ENCODE measurements around the gene BAIAP3.

The BAIAP3 gene

GRCh38 chr16:1357906-1358566, 24.6 kb downstream of the BAIAP3 start:
- no peak for FAIRE-seq
- no peak for DNase-seq (ENCODE audit: extremely low spot score, insufficient read length, low read depth)

GRCh38 chr16:1361685-1362360, 28.4 kb downstream of the BAIAP3 start:
- no peak for FAIRE-seq

GRCh38 chr16:1362807-1363206, 29.4 kb downstream of the BAIAP3 start:
- DNase-seq (ENCODE audit: extremely low spot score, insufficient read length, low read depth) (no peak), FAIRE-seq (no peak)

More at GRCh38 chr16:1361685-1362360, 28.4 kb downstream of the BAIAP3 start:
- no peak for DNase-seq (ENCODE audit: extremely low spot score, insufficient read length, low read depth)

GRCh38 chr16:1363501-1364041, 30.1 kb downstream of the BAIAP3 start:
- FAIRE-seq (peak; percentile 9), DNase-seq (ENCODE audit: extremely low spot score, insufficient read length, low read depth) (peak; percentile 68)

DNA sequence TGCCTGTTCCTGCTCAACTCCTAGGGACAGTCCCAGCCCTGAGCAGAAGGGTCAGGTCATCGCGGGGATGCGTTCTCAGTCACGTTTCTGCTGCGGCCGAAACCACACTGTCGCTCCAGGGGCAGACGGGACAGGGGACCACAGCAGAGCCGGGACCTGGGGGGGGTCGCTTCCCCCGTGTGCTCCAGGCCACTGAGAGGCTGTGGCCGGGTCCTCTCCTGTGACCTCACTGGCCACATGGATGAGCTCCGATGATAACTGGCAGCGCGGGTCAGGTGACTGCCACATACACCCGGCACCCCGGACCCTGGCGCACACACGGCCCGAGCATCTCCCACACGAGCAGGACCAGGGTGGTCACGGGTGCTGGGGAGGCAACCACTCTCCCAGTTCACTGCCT, 31.1 kb downstream of the BAIAP3 start:
- no peak for DNase-seq (ENCODE audit: extremely low spot score, insufficient read length, low read depth)
- FAIRE-seq, result no peak

GRCh38 chr16:1366060-1366711, 32.7 kb downstream of the BAIAP3 start:
- FAIRE-seq (no peak), DNase-seq (ENCODE audit: extremely low spot score, insufficient read length, low read depth) (no peak)

GRCh38 chr16:1366712-1367299, 33.4 kb downstream of the BAIAP3 start:
- DNase-seq (ENCODE audit: extremely low spot score, insufficient read length, low read depth), result no peak
- no peak for FAIRE-seq

GRCh38 chr16:1367486-1368174, 34.2 kb downstream of the BAIAP3 start:
- DNase-seq (ENCODE audit: extremely low spot score, insufficient read length, low read depth), result no peak
- no peak for FAIRE-seq

DNA sequence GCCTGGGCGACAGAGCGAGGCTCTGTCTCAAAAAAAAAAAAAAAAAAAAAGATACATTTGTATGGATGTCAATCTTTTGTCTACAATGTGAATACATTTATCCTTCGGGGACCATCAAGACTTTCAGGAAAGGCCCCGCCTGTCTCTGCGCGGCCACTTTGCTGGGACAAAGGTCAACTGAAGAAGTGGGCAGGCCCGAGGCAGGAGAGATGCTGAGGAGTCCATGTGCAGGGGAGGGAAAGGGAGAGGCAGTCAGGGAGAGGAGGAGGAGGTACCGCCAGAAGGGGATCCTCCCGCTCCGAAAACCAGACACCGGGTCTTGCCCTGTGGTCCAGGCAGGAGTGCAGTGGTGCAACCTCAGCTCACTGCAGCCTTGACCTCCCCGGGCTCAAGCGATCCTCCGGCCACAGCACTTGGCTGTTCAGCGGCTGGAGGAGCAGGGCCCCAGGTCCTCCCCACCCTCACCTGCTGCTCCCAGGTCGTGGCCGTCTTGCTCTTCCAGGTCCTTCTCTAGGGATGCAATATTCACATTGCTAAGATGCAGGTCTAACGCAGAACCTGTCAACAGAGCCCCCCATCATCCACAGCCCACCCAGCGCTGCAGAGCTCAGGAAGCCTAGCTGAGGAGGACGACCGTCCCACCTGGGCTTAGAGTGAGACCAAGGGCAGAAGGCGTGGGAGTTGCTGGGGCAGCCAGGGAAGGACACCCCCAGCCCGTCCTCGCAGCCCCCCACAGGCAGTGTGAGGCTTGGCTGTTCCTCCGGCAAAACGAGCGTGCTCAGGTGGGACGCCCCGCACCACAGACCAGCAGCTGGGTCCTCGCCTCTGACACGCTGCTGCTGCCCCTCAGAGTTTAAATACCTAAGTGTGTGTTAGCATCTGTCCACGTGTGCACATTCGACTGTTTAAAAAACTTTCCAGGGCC, 37.9 kb downstream of the BAIAP3 start:
- FAIRE-seq (no peak), DNase-seq (ENCODE audit: extremely low spot score, insufficient read length, low read depth) (no peak)

DNA sequence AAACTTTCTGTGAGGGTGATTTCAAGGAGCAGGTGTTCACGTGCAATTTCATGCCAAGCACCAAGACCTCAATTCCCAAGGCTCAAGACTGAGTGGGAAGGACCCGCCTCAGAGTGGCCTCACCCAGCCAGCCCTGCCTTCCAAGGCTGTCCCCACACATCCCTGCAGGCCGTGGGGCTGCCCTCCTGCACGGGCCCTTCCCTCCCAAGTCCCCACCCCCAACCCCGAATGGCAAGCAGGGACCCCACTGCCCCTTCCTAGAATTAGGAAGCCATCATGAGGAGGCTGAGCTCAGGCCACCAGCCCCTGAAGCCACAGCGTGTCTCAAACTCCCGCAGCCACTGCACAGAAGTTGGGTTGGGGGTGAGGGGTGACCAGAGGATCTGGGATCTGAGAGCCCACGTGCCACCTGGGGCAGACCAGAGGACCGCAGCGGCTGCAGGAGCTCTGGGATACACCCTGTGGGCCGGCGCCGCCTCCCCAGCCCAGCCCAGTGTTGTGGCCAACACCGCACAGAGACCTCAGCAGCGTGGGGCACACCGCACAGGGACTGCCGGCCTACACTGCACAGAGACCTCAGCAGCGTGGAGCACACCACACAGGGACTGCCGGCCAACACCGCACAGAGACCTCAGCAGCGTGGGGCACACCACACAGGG, 39.0 kb downstream of the BAIAP3 start:
- FAIRE-seq (no peak), DNase-seq (ENCODE audit: extremely low spot score, insufficient read length, low read depth) (no peak)

DNA sequence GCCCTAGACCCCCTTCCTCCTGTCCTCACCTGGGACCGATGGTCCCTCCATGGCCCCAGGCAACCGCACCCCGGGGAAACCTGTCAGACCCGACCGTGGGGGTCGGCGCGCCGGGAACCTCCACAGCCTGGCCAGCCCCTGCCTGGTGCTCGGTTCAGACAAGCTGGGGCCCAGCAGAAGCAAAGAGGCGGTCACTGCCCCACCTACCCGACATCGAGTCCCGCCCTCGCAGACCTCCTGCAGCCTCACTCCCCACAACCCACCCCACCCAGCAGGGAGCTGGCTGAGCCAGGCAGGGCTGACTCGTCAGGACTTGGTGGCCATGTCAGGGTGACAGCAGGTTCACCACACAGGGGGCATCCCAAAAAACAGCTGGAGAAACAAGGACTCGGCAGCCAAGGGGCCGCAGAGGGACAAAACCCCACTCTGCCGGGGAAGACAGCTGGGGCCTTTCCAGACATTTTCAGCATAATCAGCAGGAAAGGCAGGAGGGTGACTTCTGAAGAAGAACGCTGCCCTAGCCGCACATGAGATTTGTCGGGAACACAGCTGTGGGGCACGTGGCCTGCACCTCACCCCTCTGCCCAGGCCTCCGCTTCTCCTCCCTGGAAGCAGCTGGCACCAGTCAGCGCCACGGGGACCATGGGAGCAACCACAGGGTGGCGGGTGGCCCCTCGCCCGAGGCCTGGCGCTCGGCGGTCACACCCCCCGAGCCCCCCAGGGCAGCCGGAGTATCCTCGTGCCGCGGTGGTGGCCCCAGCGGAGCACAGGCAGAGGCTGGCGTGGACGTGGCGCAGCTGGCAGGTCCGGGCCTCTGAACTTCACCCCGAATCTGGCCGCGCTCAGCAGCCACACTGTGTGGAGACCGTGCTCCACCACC, 41.2 kb downstream of the BAIAP3 start:
- DNase-seq (ENCODE audit: extremely low spot score, insufficient read length, low read depth) (no peak), FAIRE-seq (no peak)

- FAIRE-seq (no peak), DNase-seq (ENCODE audit: extremely low spot score, insufficient read length, low read depth) (no peak)
Measured at GRCh38 chr16:1375298-1375640, 41.8 kb downstream of the BAIAP3 start.

- no peak for FAIRE-seq
Measured at GRCh38 chr16:1375741-1376410, 42.4 kb downstream of the BAIAP3 start.

GRCh38 chr16:1377406-1378010, 44.1 kb downstream of the BAIAP3 start:
- no peak for FAIRE-seq
- DNase-seq (ENCODE audit: extremely low spot score, insufficient read length, low read depth), result no peak

More at GRCh38 chr16:1375741-1376410, 42.4 kb downstream of the BAIAP3 start:
- no peak for DNase-seq (ENCODE audit: extremely low spot score, insufficient read length, low read depth)

DNA sequence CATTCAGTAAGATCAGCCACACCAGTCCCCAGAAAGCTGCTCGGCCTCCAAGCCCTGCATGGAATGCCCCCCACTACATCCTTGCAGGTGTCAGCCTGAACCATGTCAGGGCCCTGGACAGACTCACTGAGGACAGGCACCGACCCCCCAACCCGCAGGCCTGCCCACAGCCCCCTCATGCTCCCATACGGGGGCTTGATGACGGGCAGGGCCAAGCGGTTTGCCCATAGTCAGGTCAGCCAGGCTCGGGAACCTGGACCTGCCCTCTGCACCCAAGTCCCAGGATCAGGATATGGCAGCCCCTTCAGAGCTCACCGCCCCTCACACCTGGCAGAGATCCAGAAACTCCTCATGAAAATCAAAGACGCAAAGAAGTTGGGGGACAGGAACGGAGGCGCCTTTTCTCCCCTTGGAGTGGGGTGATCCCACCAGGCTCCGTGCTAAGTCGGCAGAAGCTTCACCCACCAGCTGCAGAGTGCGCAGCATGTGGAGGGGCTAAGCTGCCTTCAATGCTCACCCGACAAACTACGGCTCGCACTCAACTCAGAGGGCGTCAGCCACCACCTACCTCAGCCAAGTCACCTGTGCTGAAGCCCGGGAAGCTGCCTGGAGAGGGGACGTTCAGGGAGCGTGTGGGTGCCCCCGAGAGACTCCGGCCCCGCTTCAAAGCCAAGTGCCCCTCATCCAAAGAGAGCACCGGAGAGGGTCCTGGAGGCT, 44.8 kb downstream of the BAIAP3 start:
- FAIRE-seq (no peak), DNase-seq (ENCODE audit: extremely low spot score, insufficient read length, low read depth) (no peak)

DNA sequence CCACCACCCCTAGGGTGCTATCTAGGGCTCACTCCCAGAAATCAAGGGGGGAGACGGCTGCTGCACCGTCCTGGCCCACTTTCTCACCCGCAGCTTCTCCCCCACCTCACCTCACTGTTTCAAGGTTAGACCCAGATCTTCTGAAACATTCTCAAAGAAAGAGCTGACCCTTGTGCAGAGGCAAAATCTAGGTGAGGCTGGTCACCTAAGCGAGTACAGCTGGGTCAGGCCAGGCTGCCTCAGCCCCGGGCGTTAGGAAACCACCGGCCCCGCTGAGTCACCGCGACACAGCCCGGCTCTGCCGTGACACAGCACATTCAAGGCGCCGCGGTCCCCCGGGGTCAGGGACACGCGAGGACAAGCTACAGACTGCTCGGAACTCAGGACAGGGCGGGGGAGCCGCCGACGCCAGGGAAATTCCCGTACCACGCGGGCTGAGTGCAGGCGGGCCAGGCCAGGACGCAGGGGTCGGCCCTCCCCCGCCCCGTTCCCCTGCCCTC, 45.4 kb downstream of the BAIAP3 start:
- DNase-seq (ENCODE audit: extremely low spot score, insufficient read length, low read depth) (peak; percentile 17), FAIRE-seq (peak; percentile 60)
